B cell (primary cell): ENCODE results near the gene GARIN5A. TPM values are rescaled to one million over a fixed set of nuclear protein-coding genes. Genes with fewer than 3 reads are reported as not detected.
"Not testable (repeated sequence)": the region's sequence is repeated elsewhere in the genome, so short reads cannot be mapped to it uniquely, and the experiment has no call there.

Experiments used
- ATAC-seq: fragments of 200-7000 bp; cut with Tn5 transposase; one replicate; pipeline ENCODE4 v1.10.0; 2021; ENCODE audit warnings: low read depth, mild to moderate bottlenecking, moderate number of reproducible peaks, moderate library complexity
- CTCF ChIA-PET: fragments of 350-600 bp; sonication (Branson Sonifier 250); formaldehyde crosslinking; loops from one replicate; lab custom pipeline; 2021; ENCODE audit warnings: antibody characterized with exemption, inconsistent platforms; lab: Charles Lee
- POLR2A ChIA-PET: fragments of 350-600 bp; sonication (Branson Sonifier 250); formaldehyde crosslinking; loops from one replicate; lab custom pipeline; 2021; ENCODE audit warnings: antibody characterized with exemption; lab: Charles Lee
- DNase-seq: peaks from one replicate; pipeline ENCODE4 v3.0.0; 2013
- H2AFZ ChIP-seq: 2 replicates; pipeline ENCODE4 v1.6.1; 2012; ENCODE audit warnings: mild to moderate bottlenecking, low read depth, low read length; ENCODE audit not compliant: insufficient read depth, poor library complexity, severe bottlenecking
- H3K27ac ChIP-seq, 2 donors: 1 replicate in 1 of 2; 2 replicates in 1 of 2; pipeline ENCODE4 v1.5.1; 2012 to 2013; ENCODE audit warnings: low read length in 2 of 2, mild to moderate bottlenecking in 2 of 2, moderate library complexity in 1 of 2
- H3K27me3 ChIP-seq, 4 experiments: fragments of 200-600 bp in 1 of 4; sonication (generic) in 1 of 4; replicated peaks in 1 of 4; 1 replicate in 2 of 4; 2 replicates in 2 of 4; pipeline versions ENCODE4 v1.6.1 to v1.7.0; 2013 to 2016; ENCODE audit warnings: low read length in 3 of 4, mild to moderate bottlenecking in 2 of 4, mixed read lengths in 1 of 4, moderate library complexity in 1 of 4; ENCODE audit not compliant: insufficient read depth in 4 of 4, control insufficient read depth in 3 of 4; ENCODE audit errors: control extremely low read depth in 1 of 4
- H3K36me3 ChIP-seq, 2 experiments: replicated peaks in 1 of 2; 1 replicate in 1 of 2; 2 replicates in 1 of 2; pipeline versions ENCODE4 v1.6.1 to v1.7.1; 2013; ENCODE audit warnings: low read length in 1 of 2; ENCODE audit not compliant: insufficient read depth in 2 of 2, control insufficient read depth in 1 of 2; ENCODE audit errors: control extremely low read depth in 1 of 2, extremely low read depth in 1 of 2
- H3K4me1 ChIP-seq, 2 donors: fragments of 200-600 bp in 1 of 2; sonication (generic) in 1 of 2; 1 replicate in 1 of 2; 2 replicates in 1 of 2; pipeline versions ENCODE4 v1.5.1 to v1.6.1; 2013 to 2017; ENCODE audit warnings: low read length in 2 of 2; ENCODE audit not compliant: control insufficient read depth in 2 of 2, insufficient read depth in 2 of 2
- H3K4me2 ChIP-seq: replicated peaks from 2 replicates; pipeline ENCODE3; 2012; ENCODE audit warnings: mild to moderate bottlenecking, low read depth, low read length; ENCODE audit not compliant: poor library complexity, severe bottlenecking
- H3K4me3 ChIP-seq, 5 experiments: fragments of 200-600 bp in 1 of 5; sonication (generic) in 1 of 5; 1 replicate in 3 of 5; 2 replicates in 2 of 5; pipeline versions ENCODE4 v1.5.1 to v1.7.0; 2011 to 2016; ENCODE audit warnings: low read length in 4 of 5, mild to moderate bottlenecking in 4 of 5, low read depth in 2 of 5, control low read depth in 1 of 5, moderate library complexity in 1 of 5; ENCODE audit not compliant: insufficient read depth in 1 of 5; ENCODE audit errors: control extremely low read depth in 1 of 5, extremely low read depth in 1 of 5
- H3K79me2 ChIP-seq: fragments of 200-600 bp; sonication (generic); one replicate; pipeline ENCODE4 v1.6.0; 2016; ENCODE audit warnings: low read length; ENCODE audit not compliant: control insufficient read depth, insufficient read depth
- H3K9ac ChIP-seq: fragments of 200-600 bp; sonication (generic); 2 replicates; pipeline ENCODE4 v1.6.1; 2017; ENCODE audit warnings: mild to moderate bottlenecking, low read length, moderate library complexity
- H3K9me3 ChIP-seq, 3 donors: one replicate each; pipeline versions ENCODE4 v1.6.1 to v1.7.1; 2013; ENCODE audit warnings: low read length in 2 of 3; ENCODE audit not compliant: control insufficient read depth in 2 of 3, insufficient read depth in 1 of 3; ENCODE audit errors: control extremely low read depth in 1 of 3
- H4K20me1 ChIP-seq: 2 replicates; pipeline ENCODE4 v1.6.0; 2012; ENCODE audit warnings: mild to moderate bottlenecking, low read length; ENCODE audit not compliant: insufficient read depth, control insufficient read depth, poor library complexity, severe bottlenecking
- H3K27ac Mint-ChIP-seq: one replicate; pipeline ENCODE4 v1.8.0; 2021; ENCODE audit warnings: mixed read lengths
- H3K27me3 Mint-ChIP-seq: one replicate; pipeline ENCODE4 v1.8.0; 2021; ENCODE audit warnings: mixed read lengths
- H3K4me1 Mint-ChIP-seq: one replicate; pipeline ENCODE4 v1.8.0; 2021; ENCODE audit warnings: mixed read lengths
- H3K4me3 Mint-ChIP-seq: one replicate; pipeline ENCODE4 v1.8.0; 2021; ENCODE audit warnings: mixed read lengths
- H3K9me3 Mint-ChIP-seq: one replicate; pipeline ENCODE4 v1.8.0; 2022; ENCODE audit warnings: mixed read lengths; ENCODE audit not compliant: insufficient read depth
- EZH2 ChIP-seq: IDR thresholded peaks from 2 replicates; pipeline ENCODE4 v1.6.1; 2012; ENCODE audit warnings: borderline replicate concordance, low read depth, mild to moderate bottlenecking, moderate library complexity, low read length; ENCODE audit not compliant: insufficient read depth, poor library complexity, severe bottlenecking
- WGBS: methylation state at CpG from one replicate; pipeline ENCODE4 v1.1.5; 2013; ENCODE audit warnings: missing lambda C conversion rate; ENCODE audit not compliant: insufficient coverage; 5-methylcytosine and 5-hydroxymethylcytosine counted together
- intact Hi-C: fragments of 100-400 bp; cut with micrococcal nuclease; formaldehyde crosslinking; loops from one replicate; pipeline ENCODE4 v1.10.0; 2022
- polyA plus RNA-seq: library from polyadenylated mRNA; depleted of rRNA; stranded (reverse); fragments of >200 nt; gene quantifications from 2 replicates; pipeline ENCODE4 v1.2.3, GENCODE V29; 2012
- total RNA-seq, 2 donors: library from RNA; stranded (reverse); fragments of 120-200 nt in 1 of 2; gene quantifications; 1 replicate in 1 of 2; 2 replicates in 1 of 2; pipeline versions ENCODE4 v1.2.3 to v1.2.4, GENCODE V29; 2013 to 2022
- TF ChIP-seq, protein P1 (sequence below): fragments of 200-600 bp; IDR thresholded peaks from one replicate; pipeline ENCODE4 v1.8.0; 2022; ENCODE audit warnings: antibody characterized with exemption, mild to moderate bottlenecking

Gene GARIN5A
- total and polyA plus RNA-seq, 2 donors (not counting 1 experiment from before 2014, with no cell fraction given): 0.22 to 0.34 TPM

DNA sequence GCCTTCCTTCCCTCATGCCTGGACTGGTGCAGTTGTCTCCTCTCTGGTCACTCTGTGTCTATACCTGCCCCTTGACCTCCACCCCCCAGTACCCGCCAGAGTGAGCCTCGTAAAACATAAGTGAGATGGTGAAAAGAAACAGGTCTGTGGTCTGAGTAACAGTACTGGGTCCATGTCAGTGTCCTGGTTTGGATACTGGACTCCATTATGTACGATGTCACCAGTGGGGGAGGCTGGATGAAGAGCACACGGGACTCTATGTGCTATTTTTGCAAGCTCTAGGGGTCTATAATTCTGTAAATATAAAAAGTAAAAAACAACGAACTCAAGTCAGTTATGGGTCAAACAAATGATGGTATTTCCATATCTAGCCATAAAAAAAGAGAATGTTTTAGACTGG lies 29.6 kb downstream of the GARIN5A start:
- no peak overlapping the region for H3K4me2 ChIP-seq
- no peaks in the 10 kb centered on the region for H3K4me1 ChIP-seq
- ATAC-seq: no peak
- ChIA-PET POLR2A (no interaction called here), CTCF (no interaction called here)
- H3K27ac Mint-ChIP-seq: no peak overlapping the region
- no peaks in the 10 kb centered on the region for H3K27me3 Mint-ChIP-seq
- no peak overlapping the region for H3K4me3 ChIP-seq
- H3K36me3 ChIP-seq: no peaks in the 10 kb centered on the region
- no peak overlapping the region for H2AFZ ChIP-seq
- no peaks in the 10 kb centered on the region for H3K27me3 ChIP-seq
- no peak for DNase-seq
- H3K79me2 ChIP-seq: no peaks in the 10 kb centered on the region
- H3K27ac ChIP-seq: no peak overlapping the region
- intact Hi-C loops: no loop called here
- H3K9me3 ChIP-seq: peaks cover 0 to 7% (median 0%) of the 10 kb centered on the region in 3 donors
- no peaks in the 10 kb centered on the region for H4K20me1 ChIP-seq
- WGBS: no CpG with 5 or more reads among the region's 5 CpGs
- H3K4me1 Mint-ChIP-seq: peaks cover 6% of the 10 kb centered on the region
- H3K4me3 Mint-ChIP-seq: no peak overlapping the region
- peaks cover 2% of the 10 kb centered on the region for H3K9me3 Mint-ChIP-seq
- TF ChIP-seq, protein P1, sequence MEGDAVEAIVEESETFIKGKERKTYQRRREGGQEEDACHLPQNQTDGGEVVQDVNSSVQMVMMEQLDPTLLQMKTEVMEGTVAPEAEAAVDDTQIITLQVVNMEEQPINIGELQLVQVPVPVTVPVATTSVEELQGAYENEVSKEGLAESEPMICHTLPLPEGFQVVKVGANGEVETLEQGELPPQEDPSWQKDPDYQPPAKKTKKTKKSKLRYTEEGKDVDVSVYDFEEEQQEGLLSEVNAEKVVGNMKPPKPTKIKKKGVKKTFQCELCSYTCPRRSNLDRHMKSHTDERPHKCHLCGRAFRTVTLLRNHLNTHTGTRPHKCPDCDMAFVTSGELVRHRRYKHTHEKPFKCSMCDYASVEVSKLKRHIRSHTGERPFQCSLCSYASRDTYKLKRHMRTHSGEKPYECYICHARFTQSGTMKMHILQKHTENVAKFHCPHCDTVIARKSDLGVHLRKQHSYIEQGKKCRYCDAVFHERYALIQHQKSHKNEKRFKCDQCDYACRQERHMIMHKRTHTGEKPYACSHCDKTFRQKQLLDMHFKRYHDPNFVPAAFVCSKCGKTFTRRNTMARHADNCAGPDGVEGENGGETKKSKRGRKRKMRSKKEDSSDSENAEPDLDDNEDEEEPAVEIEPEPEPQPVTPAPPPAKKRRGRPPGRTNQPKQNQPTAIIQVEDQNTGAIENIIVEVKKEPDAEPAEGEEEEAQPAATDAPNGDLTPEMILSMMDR: no peak
- TF ChIP-seq EZH2: no peak
- H3K9ac ChIP-seq: no peak overlapping the region

DNA sequence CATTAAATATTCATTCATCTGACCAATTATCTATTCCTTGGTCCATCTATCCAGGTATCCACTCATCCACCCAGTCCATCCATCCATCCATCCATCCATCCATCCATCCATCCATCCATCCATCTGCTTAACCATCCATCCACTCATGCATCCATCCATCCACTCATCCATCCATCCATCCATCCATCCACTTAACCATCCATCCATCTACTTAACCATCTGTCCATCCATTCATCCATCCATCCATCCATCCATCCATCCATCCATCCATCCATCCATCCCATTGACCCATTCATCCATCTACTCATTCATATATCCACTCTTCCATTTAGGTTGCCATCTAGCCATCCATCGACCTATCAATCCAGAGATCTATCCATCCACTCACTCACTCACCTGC lies 32.6 kb downstream of the GARIN5A start:
- ChIA-PET POLR2A (interaction anchor here (0.6 kb wide), 1 partner anchor 113 kb away, joined by 5 read pairs; no protein-coding TSS in a partner anchor), CTCF (no interaction called here)

DNA sequence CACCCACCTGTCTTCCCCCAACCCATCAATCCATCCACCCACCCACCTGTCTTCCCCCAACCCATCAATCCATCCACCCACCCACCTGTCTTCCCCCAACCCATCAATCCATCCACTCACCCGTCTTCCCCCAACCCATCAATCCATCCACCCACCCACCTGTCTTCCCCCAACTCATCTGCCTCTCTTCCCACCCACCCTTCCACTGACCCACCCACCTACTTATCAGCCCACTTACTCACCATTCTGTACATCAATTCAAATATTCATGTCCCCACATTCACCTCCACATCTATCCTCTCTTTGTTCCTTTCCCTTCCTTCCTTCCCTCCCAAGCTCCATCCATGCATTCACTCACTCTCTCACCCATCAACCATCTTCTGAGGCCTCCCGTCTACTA lies 37.5 kb downstream of the GARIN5A start:
- H3K27ac ChIP-seq, H2AFZ ChIP-seq, H3K27ac Mint-ChIP-seq, H3K9me3 Mint-ChIP-seq, H3K9me3 ChIP-seq, H4K20me1 ChIP-seq, H3K9ac ChIP-seq, DNase-seq, H3K36me3 ChIP-seq, ATAC-seq, H3K27me3 Mint-ChIP-seq, CTCF ChIA-PET, H3K4me3 Mint-ChIP-seq, intact Hi-C loops, POLR2A ChIA-PET, H3K27me3 ChIP-seq, H3K4me2 ChIP-seq, H3K4me3 ChIP-seq, H3K79me2 ChIP-seq: not testable (repeated sequence)
- 80% methylated on average over 1 of the region's 2 CpGs for WGBS
- H3K4me1 ChIP-seq: peaks cover 17 to 24% of the 10 kb centered on the region in 2 donors
- H3K4me1 Mint-ChIP-seq: peaks cover 28% of the 10 kb centered on the region

More for the DNA sequence above, 32.6 kb downstream of the GARIN5A start:
- Mint-ChIP-seq H3K9me3 (peaks cover 2% of the 10 kb centered on the region), H3K27me3 (no peaks in the 10 kb centered on the region), H3K4me3 (no peak overlapping the region), H3K27ac (no peak overlapping the region), H3K4me1 (no peaks in the 10 kb centered on the region)
- Histone ChIP-seq H3K79me2 (no peaks in the 10 kb centered on the region), H4K20me1 (no peaks in the 10 kb centered on the region), H3K4me2 (no peak overlapping the region), H3K4me1 (no peaks in the 10 kb centered on the region), H3K9ac (no peak overlapping the region), H3K36me3 (no peaks in the 10 kb centered on the region), H3K27ac (no peak overlapping the region), H3K27me3 (no peaks in the 10 kb centered on the region), H2AFZ (no peak overlapping the region), H3K9me3 (peaks cover 0 to 7% (median 0%) of the 10 kb centered on the region in 3 donors), H3K4me3 (no peak overlapping the region)
- intact Hi-C loops: no loop called here
- DNase-seq: no peak
- TF ChIP-seq, protein P1: no peak
- TF ChIP-seq EZH2: no peak
- no peak for ATAC-seq
- 80% methylated on average over 1 of the region's 1 CpG for WGBS
